Urinary bladder (tissue), 4 donors: Measurements from ENCODE around the gene FMN2. TPM values are rescaled to one million over a fixed set of nuclear protein-coding genes. Genes with fewer than 3 reads are reported as not detected.

Source experiments
- DNase-seq: peaks from one replicate; pipeline ENCODE4 v3.0.0-alpha.2; 2015; ENCODE audit errors: extremely low spot score
- H3K27ac ChIP-seq: one replicate; pipeline ENCODE4 v1.5.1; 2013; ENCODE audit warnings: low read depth, mild to moderate bottlenecking, moderate library complexity
- H3K36me3 ChIP-seq: one replicate; pipeline ENCODE4 v1.6.1; 2013; ENCODE audit warnings: mild to moderate bottlenecking, moderate library complexity; ENCODE audit not compliant: insufficient read depth
- H3K4me1 ChIP-seq: one replicate; pipeline ENCODE4 v1.6.1; 2013; ENCODE audit warnings: mild to moderate bottlenecking, moderate library complexity; ENCODE audit not compliant: insufficient read depth
- H3K4me3 ChIP-seq: one replicate; pipeline ENCODE4 v1.5.1; 2013; ENCODE audit warnings: low read depth, low read length
- WGBS: extraction: QIAGEN DNeasy Blood & Tissue Kit; methylation state at CpG from one replicate; pipeline ENCODE4 v1.1.7; 2013; 5-methylcytosine and 5-hydroxymethylcytosine counted together
- polyA plus RNA-seq: library from polyadenylated mRNA; stranded (reverse); fragments of 200-250 nt; gene quantifications from one replicate; pipeline ENCODE4 v1.2.3, GENCODE V29; 2013
- small RNA-seq: library from RNA; depleted of rRNA; stranded (forward); fragments of <200 nt; gene quantifications from one replicate; pipeline ENCODE3, GENCODE V24; 2014
- total RNA-seq: library from RNA; depleted of rRNA; stranded (reverse); fragments of >200 nt; gene quantifications from one replicate; pipeline ENCODE4 v1.2.3, GENCODE V29; 2014
- donor health status: healthy with polysubstance abuse.
- donor health status: healthy.

Gene FMN2
- total and polyA plus RNA-seq, 2 donors = 0.23 to 2.6 TPM

DNA sequence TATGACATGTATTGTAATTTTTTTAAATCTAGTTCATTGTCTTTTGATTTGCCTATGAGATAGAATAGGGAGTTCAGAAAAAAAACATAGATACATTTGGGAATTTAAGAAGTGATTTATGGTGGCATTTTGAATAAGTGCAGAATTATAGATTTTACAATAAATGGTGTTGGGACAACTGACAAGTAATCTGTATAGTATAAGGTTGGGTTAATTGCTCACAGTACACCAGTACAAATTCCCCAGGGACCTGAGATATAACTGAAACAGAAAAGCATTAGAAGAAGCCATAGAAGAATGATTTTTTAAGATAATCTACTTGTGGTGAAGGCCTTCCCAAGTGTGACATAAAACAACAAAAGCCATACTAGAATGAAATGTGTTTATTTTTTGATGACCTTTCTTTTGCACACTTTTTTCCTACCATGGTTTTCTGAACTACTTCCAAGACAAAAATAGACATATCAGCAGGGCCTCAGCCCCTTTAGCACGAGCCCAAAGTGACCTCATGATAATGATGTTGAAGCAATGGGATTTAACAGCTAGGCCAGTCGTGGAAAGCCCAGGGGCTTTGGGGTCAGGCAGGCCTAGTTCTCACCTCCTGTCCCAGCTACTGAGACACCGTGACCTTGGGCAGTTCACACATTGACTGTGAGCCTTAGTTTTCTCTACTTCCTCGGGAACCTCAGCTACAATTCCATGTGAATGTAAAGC lies 432.8 kb downstream of the FMN2 start:
- H3K27ac ChIP-seq = no peak overlapping the region
- no peak overlapping the region for H3K4me3 ChIP-seq
- 59% methylated on average over 4 of the region's 4 CpGs for WGBS
- H3K4me1 ChIP-seq = no peaks in the 10 kb centered on the region
- H3K36me3 ChIP-seq = no peaks in the 10 kb centered on the region
- no peak for DNase-seq

Small RNAs within 50 kb of the gene (small RNA-seq; reads per million reads assigned to genes)
- gene RF00019 = not detected
